Neural cell (in vitro differentiated cells): ENCODE results near the gene TMEM106A.

Experiments
- RAD21 ChIP-seq: fragments of 450-650 bp; conservative IDR thresholded peaks from 2 replicates; pipeline ENCODE4 v1.6.1; 2014; ENCODE audit warnings: antibody characterized with exemption, mild to moderate bottlenecking, moderate library complexity
- TF ChIP-seq, protein P1 (sequence below): fragments of 450-650 bp; IDR thresholded peaks from 2 replicates; pipeline ENCODE4 v1.5.1; 2014; ENCODE audit warnings: antibody characterized with exemption, mild to moderate bottlenecking, moderate library complexity; ENCODE audit not compliant: poor library complexity, severe bottlenecking

DNA sequence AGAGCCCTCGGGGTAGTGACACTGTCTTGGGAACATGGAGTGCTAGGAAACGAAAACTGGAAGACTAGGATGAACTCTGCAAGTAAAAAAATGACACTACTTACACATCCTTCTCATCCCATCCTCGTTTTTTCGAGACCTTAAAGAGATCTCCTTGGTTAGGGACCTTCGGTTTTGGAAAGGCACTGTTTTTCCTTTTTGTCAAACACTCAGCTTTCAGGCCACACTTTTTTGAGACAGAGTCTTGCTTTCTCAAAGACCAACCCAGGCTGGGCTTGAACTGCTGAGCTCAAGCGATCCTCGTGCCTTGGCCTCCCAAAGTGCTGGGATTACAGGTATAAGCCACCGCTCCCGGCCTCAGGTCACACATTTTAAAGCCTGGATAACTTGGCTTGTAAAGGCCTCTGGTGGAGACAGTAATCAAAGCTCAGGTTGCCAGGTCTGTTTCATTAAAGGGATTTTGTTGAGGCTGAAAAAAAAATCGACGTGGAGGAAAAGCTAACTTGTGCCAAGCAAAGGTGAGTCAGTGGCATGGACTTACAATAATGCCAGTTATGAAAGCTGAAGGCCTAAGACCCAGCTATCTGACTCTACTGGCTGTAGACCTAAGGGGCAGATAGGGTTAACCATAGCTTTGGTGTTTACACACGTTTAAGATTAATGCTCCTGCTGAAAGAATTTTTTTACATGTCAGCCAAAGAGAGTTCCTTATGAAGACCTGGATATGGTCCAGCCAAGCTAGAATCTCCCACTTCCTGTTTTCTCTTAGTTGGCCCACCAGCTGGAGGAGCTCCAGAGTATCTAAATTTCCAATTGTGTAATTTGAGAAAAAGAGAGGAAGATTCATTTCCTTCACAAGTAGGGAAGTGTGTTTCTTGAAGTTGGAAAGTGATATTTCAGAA, 39.8 kb upstream of the TMEM106A start:
- TF ChIP-seq RAD21 = peak; percentile 38
- TF ChIP-seq, protein P1, sequence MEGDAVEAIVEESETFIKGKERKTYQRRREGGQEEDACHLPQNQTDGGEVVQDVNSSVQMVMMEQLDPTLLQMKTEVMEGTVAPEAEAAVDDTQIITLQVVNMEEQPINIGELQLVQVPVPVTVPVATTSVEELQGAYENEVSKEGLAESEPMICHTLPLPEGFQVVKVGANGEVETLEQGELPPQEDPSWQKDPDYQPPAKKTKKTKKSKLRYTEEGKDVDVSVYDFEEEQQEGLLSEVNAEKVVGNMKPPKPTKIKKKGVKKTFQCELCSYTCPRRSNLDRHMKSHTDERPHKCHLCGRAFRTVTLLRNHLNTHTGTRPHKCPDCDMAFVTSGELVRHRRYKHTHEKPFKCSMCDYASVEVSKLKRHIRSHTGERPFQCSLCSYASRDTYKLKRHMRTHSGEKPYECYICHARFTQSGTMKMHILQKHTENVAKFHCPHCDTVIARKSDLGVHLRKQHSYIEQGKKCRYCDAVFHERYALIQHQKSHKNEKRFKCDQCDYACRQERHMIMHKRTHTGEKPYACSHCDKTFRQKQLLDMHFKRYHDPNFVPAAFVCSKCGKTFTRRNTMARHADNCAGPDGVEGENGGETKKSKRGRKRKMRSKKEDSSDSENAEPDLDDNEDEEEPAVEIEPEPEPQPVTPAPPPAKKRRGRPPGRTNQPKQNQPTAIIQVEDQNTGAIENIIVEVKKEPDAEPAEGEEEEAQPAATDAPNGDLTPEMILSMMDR = peak; percentile 56
